ENCODE results near the gene GPANK1.

Gene GPANK1

GRCh38 chr6:31658158-31658688, 6.6 kb downstream of the GPANK1 start:
- no peak for TF ChIP-seq CTCF (IDR thresholded peaks at IDR 0.05)

GRCh38 chr6:31657406-31658157, 7.2 kb downstream of the GPANK1 start:
- TF ChIP-seq CTCF (IDR thresholded peaks at IDR 0.05), result no peak

- no peak for TF ChIP-seq CTCF (IDR thresholded peaks at IDR 0.05)
Measured at GRCh38 chr6:31655349-31656237, 9.2 kb downstream of the GPANK1 start, which contains the start of gene APOM. TSS of gene APOM (plus strand) at chr6:31655894. CDS start at chr6:31655967, 73 bp downstream.

GRCh38 chr6:31654574-31655348, 10.0 kb downstream of the GPANK1 start:
- TF ChIP-seq CTCF (IDR thresholded peaks at IDR 0.05), result no peak

- TF ChIP-seq CTCF (IDR thresholded peaks at IDR 0.05), result no peak
Measured at GRCh38 chr6:31652925-31653724, 11.7 kb downstream of the GPANK1 start.

GRCh38 chr6:31651602-31652191, 13.1 kb downstream of the GPANK1 start:
- no peak for TF ChIP-seq CTCF (IDR thresholded peaks at IDR 0.05)

Data from LNCAP (cell line).